ENCODE results near the gene TMEM106A. TPM values are rescaled to one million over a fixed set of nuclear protein-coding genes. Genes with fewer than 3 reads are reported as not detected.

TMEM106A gene
- total and polyA plus RNA-seq, 2 of the 13 experiments (the other 11 are each of a cell fraction or from before 2014, with no cell fraction given): 16.9 to 35.9 TPM

DNA sequence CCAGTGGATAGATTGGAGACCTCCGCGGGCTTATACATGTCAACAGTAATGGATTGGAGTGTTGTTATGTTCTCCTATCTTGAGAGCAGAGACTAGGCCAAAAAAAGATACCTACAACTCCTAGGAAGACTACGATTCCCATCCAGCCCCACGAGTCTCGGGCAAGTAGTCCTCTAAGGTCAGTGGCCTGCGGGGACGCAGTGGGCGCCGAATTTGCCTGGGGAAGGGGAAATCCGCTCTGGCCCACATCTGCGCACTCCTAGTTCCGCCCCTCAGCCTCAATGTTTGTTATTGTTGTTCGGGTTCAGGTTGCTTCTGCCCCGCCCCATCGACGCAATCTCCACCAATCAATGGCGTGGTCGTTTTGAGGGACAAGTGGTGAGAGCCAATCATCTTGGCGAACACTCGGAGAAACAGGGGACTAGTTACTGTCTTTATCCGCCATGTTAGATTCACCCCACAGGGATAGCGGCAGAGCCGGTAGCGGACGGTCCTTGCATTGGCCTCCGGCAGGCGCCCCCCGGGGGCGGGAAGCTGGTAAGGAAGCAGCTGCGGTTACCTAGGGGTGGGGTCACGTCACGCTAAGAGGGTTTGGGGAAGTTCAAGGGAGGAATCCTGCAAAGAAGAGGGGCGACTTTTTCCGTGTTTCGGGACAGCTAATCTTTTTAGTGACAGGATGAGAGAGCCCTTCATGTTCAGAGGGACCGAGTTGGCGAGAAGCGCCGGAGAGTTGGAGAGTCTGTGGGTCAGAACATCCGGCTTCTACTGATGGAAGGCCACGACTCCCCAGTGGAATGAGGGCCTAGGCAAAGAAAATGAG lies 40.7 kb upstream of the TMEM106A start, which contains the start of gene NBR1 (continued):
- TF ChIP-seq LCORL (IDR thresholded peaks at IDR 0.05) (no peak), LCORL (CRISPR knock-in tag; IDR thresholded peaks at IDR 0.05) (peak; percentile 74), ELF4 (CRISPR knock-in tag; IDR thresholded peaks at IDR 0.05; ENCODE audit: borderline replicate concordance) (peak; percentile 50), ZNF292 (CRISPR knock-in tag; IDR thresholded peaks at IDR 0.05; ENCODE audit: borderline replicate concordance, low read depth) (peak; percentile 65; the same call in 1 of the 2 replicates), RXRB (CRISPR knock-in tag; IDR thresholded peaks at IDR 0.05; ENCODE audit: borderline replicate concordance) (peak; percentile 56), MED1 (CRISPR knock-in tag; IDR thresholded peaks at IDR 0.05) (peak; percentile 60; the same call in 1 of the 2 replicates), ZKSCAN5 (CRISPR knock-in tag; IDR thresholded peaks at IDR 0.05) (no peak), KDM5B (CRISPR knock-in tag; IDR thresholded peaks at IDR 0.05; ENCODE audit: borderline replicate concordance) (no peak), ZNF552 (CRISPR knock-in tag; IDR thresholded peaks at IDR 0.05; ENCODE audit: borderline replicate concordance) (no peak), PCBP1 (IDR thresholded peaks at IDR 0.05; ENCODE audit: borderline replicate concordance, low read depth, low read length) (peak; percentile 56; the same call in 1 of the 2 replicates), KAT8 (CRISPR knock-in tag; IDR thresholded peaks at IDR 0.05) (peak; percentile 70), ZNF614 (CRISPR knock-in tag; IDR thresholded peaks at IDR 0.05; ENCODE audit: borderline replicate concordance) (0 out of 2 replicates have a peak, but pooled peaks have one; percentile 51), MYNN (CRISPR knock-in tag; IDR thresholded peaks at IDR 0.05; ENCODE audit: low read depth) (peak; percentile 25; the same call in 1 of the 2 replicates), THAP11 (CRISPR knock-in tag; IDR thresholded peaks at IDR 0.05) (peak; percentile 72), ZNF563 (CRISPR knock-in tag; IDR thresholded peaks at IDR 0.05) (peak; percentile 87), ZNF564 (CRISPR knock-in tag; IDR thresholded peaks at IDR 0.05) (peak; percentile 83; the same call in 1 of the 2 replicates)
- TF ChIP-seq, protein P1, sequence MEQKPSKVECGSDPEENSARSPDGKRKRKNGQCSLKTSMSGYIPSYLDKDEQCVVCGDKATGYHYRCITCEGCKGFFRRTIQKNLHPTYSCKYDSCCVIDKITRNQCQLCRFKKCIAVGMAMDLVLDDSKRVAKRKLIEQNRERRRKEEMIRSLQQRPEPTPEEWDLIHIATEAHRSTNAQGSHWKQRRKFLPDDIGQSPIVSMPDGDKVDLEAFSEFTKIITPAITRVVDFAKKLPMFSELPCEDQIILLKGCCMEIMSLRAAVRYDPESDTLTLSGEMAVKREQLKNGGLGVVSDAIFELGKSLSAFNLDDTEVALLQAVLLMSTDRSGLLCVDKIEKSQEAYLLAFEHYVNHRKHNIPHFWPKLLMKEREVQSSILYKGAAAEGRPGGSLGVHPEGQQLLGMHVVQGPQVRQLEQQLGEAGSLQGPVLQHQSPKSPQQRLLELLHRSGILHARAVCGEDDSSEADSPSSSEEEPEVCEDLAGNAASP (CRISPR knock-in tag; IDR thresholded peaks at IDR 0.05; ENCODE audit: borderline replicate concordance): peak; percentile 83
- TF ChIP-seq, protein P2, sequence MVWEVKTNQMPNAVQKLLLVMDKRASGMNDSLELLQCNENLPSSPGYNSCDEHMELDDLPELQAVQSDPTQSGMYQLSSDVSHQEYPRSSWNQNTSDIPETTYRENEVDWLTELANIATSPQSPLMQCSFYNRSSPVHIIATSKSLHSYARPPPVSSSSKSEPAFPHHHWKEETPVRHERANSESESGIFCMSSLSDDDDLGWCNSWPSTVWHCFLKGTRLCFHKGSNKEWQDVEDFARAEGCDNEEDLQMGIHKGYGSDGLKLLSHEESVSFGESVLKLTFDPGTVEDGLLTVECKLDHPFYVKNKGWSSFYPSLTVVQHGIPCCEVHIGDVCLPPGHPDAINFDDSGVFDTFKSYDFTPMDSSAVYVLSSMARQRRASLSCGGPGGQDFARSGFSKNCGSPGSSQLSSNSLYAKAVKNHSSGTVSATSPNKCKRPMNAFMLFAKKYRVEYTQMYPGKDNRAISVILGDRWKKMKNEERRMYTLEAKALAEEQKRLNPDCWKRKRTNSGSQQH (CRISPR knock-in tag; IDR thresholded peaks at IDR 0.05; ENCODE audit: low read depth): peak; percentile 59
- TF ChIP-seq, protein P3, sequence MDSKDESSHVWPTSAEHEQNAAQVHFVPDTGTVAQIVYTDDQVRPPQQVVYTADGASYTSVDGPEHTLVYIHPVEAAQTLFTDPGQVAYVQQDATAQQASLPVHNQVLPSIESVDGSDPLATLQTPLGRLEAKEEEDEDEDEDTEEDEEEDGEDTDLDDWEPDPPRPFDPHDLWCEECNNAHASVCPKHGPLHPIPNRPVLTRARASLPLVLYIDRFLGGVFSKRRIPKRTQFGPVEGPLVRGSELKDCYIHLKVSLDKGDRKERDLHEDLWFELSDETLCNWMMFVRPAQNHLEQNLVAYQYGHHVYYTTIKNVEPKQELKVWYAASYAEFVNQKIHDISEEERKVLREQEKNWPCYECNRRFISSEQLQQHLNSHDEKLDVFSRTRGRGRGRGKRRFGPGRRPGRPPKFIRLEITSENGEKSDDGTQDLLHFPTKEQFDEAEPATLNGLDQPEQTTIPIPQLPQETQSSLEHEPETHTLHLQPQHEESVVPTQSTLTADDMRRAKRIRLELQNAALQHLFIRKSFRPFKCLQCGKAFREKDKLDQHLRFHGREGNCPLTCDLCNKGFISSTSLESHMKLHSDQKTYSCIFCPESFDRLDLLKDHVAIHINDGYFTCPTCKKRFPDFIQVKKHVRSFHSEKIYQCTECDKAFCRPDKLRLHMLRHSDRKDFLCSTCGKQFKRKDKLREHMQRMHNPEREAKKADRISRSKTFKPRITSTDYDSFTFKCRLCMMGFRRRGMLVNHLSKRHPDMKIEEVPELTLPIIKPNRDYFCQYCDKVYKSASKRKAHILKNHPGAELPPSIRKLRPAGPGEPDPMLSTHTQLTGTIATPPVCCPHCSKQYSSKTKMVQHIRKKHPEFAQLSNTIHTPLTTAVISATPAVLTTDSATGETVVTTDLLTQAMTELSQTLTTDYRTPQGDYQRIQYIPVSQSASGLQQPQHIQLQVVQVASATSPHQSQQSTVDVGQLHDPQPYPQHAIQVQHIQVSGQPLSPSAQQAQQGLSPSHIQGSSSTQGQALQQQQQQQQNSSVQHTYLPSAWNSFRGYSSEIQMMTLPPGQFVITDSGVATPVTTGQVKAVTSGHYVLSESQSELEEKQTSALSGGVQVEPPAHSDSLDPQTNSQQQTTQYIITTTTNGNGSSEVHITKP (CRISPR knock-in tag; IDR thresholded peaks at IDR 0.05; ENCODE audit: low read depth): peak; percentile 24; the same call in 1 of the 2 replicates
- TF ChIP-seq, protein P4, sequence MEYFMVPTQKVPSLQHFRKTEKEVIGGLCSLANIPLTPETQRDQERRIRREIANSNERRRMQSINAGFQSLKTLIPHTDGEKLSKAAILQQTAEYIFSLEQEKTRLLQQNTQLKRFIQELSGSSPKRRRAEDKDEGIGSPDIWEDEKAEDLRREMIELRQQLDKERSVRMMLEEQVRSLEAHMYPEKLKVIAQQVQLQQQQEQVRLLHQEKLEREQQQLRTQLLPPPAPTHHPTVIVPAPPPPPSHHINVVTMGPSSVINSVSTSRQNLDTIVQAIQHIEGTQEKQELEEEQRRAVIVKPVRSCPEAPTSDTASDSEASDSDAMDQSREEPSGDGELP (IDR thresholded peaks at IDR 0.05; ENCODE audit: borderline replicate concordance, low read depth): peak; percentile 64; the same call in 1 of the 2 replicates

Measured in HepG2 (cell line).